AML-193 (cell line): Measurements from ENCODE around the gene IGFL1.
"Not testable (repeated sequence)": the region's sequence is repeated elsewhere in the genome, so short reads cannot be mapped to it uniquely, and the experiment has no call there.

Experiments
- DNase-seq, 2 experiments: peaks; one replicate each; lab custom pipeline; 2025; lab: John Stamatoyannopoulos, UW

The IGFL1 gene

DNA sequence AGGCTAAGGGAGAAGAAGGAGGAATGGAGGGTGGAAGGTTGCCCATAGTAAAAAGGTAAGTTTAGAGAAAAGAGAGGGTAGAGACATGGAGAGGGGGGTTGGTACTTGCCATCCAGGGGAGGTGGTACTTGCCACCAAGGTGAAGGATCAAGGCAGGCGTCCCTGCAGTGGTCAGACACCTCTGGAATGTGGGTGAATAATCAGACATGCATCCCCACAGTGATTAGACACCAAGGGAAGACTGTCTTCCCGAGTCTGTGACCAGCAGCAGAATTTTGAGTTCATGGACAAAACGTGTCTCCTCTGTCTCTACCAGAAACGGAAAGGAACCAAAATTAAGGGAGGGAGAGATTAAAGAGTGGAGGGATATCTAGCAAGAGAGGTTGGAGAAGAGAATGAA lies 27.1 kb upstream of the IGFL1 start:
- DNase-seq, result no peak

DNA sequence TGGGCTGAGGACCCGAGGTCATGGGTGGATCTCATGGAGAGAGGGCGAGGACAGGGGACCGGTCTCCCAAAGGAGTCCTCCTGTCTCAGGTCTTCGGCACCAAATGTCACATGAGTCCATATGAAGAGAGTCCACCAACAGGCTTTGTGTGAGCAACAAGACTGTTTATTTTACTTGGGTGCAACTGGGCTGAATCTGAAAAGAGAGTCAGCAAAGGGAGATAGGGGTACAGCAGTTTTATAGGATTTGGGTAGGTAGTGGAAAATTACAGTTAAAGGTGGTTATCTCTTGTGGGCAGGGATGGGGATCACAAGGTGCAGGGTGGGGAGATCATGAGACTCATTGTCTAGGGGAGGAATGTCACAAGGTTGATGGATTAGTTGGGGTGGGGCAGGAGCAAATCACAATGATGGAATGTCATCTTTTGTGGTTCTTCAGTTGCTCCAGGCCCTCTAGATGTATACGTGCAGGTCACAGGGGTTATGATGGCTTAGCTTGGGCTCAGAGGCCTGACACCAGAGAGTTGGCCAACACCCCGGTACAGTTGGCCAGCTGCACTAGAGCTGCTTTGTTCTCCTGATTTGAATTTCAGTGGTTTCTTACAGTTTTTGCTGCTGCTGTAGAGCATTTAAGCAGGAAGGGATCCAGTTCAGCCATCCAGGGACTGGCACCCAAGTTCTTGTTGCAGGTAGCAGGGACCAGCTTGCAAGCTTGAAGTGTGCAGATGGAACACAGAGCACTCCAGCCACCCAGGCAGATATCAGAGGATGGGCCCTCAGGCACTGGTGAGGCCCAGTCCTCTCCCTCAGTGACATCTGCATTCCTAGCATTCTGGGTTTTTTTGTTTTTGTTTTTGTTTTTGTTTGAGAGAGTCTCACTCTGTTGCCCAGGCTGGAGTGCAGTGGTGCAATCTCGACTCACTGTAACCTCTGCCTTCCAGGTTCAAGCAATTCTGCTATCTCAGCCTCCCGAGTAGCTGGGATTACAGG lies 26.4 kb upstream of the IGFL1 start:
- DNase-seq, result no peak

DNA sequence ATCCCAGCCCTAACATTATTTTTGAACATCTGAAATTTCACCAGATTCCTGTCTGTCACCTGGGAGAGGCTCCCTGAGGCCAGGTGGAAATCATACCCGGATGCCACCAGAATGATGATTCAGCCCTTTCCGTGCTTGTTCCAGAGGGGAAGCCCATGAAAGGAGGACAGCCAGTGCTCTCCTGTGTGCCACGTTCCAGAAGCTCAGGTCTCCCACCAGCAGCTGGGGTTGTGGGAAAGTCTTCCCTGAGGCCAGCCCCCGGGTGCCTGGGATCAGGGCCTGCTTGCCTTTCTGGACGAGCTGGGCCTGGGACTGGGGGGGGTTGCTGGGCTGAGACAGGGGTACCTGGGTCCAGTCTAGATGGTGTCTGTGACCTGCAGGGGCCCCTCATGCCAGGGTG lies 25.5 kb upstream of the IGFL1 start:
- DNase-seq, result no peak

GRCh38 chr19:46205183-46205984 lies 24.2 kb upstream of the IGFL1 start:
- no peak for DNase-seq

- DNase-seq, result no peak
Measured at GRCh38 chr19:46206176-46206575, 23.4 kb upstream of the IGFL1 start.

DNA sequence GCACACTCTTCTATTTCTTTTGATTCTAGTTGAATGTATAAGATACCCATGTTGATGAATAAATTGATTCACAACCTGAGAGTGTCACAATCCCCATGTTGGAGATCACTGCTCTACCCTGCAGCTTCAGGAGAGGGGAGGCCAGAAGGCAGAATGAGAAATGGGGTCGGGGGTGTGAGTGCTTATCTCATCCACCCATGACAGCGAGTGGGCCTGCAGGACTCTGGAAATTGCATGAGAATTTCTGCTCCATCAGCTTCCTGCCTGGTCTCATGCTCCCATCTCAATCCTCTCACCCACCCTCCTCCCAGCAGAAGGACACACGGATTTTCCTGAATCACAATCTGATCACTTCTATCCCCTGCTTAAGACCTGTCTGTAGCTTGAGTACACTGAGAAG lies 22.9 kb upstream of the IGFL1 start:
- DNase-seq, result no peak

- not testable (repeated sequence) for DNase-seq
Measured at GRCh38 chr19:46207858-46208257, 21.7 kb upstream of the IGFL1 start.

GRCh38 chr19:46209051-46209450 lies 20.5 kb upstream of the IGFL1 start:
- DNase-seq, result no peak

DNA sequence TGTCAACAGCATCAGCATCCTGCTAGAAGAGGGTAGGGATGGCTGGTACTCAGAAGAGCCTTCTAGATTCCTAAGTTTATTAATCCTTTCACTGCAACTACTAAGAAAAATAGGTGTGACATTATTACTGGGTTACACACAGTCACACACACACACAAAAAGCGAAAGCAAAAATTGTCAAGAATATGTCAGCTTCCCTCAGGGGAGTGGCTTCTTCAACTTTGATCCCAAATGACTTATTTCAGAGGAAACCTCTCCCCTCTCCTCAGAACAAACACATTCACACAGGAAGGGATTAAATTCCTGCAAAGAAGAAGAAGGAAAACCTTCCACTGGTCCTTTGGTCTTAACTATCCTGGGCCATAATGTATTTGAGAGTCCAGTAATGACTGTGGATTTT lies 20.1 kb upstream of the IGFL1 start:
- no peak for DNase-seq

DNA sequence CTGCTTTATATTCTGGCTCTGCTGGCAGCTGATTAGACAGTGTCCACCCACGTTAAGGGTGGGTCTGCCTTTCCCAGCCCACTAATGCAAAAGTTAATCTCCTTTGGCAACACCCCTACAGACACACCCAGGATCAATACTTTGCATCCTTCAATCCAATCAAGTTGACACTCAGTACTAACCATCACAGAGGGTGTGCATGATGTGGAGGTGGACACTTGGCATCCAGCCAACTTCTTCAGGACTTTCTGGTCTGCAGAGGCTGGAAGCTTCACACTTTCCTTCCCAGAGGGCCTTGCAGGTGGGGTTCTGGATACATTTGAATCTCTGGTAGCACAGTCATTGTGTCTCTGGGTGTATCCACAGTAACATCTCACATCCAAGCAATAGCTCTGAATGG lies 18.9 kb upstream of the IGFL1 start:
- DNase-seq, result no peak

DNA sequence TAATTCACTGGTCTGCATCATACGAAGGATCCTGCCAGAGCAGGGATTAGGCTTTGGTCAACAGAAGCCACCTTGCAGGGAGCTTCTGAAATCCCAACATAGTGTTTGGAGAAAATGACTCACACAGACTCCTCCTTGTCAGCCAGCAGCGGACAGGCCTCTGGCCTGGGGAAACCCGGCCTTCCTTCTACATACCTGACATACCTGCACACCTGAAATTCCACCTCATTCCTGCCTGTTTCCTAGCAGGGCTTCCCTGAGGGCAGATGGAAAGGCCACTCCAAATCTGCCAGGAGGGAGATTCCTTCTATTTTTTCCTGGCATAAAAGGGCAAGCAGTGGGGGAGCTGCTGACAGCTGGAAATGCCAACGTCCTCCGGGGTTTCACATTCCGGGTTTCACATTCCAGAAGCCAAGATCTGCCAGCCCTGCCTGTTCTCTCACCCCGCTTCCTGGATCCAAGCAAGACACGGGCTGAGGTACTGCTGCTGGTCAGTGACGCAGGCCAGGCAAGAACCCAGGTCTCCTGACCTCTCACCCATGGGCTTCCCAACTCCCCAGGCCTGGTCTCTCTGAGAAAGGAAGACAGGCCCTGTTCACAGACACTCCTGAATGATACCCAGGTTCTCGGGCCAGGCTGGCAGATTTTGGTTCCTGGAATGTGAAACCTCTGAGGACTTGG lies 18.2 kb upstream of the IGFL1 start:
- no peak for DNase-seq

DNA sequence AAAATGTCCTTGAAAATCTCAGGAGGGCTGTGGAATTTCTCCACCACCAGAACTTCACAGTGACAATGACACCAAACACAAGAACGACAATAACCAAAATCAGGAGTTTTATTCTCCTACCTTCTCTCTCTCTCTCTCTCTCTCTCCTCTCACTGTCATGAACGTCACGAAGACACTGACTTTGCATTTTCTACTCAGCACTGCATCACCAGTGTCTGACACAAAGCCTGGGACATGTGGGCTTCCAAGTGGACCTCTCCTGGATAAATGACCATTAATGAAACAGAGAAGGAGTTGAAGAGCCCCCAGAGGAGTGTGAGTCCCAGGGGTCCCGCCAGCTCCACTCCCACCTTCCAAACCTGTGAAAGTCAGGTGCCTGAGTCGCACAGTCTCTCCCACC lies 16.9 kb upstream of the IGFL1 start:
- not testable (repeated sequence) for DNase-seq

DNA sequence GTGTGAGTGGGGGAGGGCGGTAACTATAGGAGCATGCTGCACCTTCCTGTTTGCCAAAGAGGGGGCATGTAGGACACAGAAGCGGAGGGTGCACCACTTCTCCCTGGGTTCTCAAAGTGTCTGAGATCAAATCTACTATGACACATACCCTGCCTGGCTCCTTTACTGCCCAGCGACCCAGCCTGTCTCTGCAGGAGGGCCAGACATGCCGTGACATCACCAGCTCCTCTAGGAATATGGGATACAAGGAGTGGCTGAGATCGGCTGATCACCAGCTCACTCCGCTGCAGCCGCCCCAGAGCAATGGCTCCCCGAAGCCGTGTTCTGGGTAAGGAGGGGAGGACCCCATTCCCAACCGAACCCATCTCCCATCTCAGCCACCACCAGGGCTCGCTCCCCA lies 16.4 kb upstream of the IGFL1 start:
- no peak for DNase-seq

DNA sequence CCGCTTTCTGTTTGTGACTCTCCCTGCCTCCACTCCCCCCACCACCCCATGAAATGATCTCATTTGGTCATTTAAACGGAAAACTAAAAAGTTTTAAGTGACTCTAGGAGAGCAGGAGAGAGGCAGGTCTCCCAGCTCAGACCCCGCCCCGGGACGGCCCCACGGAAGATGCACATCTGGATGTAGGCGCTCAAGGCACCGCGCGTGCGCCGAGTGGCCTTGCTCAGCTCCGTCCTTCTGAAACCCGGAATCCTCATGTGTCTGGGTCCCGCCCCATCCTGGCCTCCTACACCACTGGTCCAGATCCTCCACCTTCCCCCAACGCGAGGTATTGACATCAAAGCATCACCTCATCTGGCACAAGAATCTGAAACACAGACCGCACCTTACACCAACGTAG lies 15.7 kb upstream of the IGFL1 start:
- DNase-seq, result no peak

- DNase-seq, result no peak
Measured at GRCh38 chr19:46216612-46217011, 12.9 kb upstream of the IGFL1 start.

DNA sequence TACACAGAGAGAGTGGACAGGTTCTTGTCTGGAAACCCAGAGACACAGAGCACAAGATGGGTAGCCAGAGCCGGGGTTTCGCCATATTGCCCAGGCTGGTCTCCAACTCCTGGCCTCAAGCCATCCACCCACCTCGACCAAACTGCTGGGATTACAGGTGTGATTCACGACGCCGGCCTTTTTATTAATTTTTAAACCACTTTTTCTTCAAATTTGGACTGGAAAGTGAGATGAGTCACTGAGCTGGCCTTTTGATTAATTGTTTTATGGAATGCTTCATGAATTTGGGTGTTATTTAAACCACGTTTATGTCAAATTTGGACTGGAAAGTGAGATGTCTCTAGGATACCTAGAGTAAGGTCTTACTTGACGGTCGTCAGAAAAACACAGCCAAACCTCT lies 12.1 kb upstream of the IGFL1 start:
- no peak for DNase-seq

DNA sequence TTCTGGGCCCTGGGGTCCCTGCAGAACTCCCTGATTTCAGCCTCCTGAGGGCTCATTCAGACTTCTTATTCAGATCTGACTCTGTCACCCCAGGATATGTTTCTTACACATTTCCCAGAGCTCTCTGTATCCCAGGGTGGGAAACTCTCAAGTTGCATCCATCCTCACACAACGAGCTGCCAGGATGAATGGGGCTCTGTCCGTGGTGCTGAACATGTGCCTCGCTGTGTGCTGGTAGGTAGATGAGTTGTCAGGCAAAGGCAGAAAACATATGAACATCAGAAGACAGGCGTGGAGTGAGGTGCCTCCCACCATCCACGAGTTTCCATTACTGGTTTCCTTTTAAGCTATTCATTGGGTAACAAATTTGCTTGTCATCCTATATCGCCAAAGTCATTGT lies 11.4 kb upstream of the IGFL1 start:
- DNase-seq, result peak in 1 of 2 experiments; percentile 7

DNA sequence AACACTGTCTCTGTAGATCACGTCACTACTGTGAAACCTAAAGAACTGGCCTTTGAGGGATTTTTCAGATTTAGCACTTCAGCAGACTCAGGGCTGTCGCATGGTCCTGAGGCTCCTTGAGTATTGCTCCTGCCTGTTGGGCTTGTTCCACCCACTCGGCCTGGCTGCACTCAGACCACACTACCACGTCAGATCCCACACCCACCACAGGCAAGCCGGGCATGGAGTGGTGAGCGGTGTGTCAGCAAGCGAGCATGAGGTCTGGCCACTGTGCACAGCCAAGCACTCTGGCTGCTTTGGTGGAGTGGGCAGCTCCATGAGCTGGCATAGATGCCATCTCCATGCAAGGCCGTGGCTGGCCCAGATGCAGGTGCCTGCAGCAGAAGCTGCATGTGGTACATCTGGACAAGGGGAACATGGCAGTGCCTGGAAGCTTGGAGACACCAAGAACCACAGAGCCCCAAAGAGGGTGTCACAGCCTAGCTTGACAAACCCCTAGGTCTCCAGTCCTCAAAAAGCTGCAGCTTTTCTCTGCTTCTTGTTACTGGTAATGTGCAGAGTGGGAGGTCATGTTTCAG lies 9.4 kb upstream of the IGFL1 start:
- no peak for DNase-seq

DNA sequence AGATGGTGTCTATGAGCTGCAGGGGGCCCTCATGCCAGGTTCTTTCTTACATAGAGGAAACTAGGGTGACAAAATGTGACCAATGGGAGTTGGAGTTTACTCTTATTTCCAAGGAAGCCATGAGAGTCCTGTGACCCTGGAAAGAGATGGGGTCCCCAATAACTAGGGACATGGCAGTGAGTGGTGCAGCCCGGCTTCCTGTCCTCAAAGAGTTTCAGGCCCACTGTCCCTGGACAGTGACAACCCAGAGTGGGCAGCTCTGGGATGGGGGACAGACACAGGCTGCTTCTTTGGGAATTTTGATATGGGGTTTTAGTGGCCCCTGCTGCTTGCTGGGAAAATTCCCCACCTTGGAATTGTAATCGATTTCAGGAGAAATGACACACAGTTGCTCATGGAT lies 8.4 kb upstream of the IGFL1 start:
- no peak for DNase-seq

- no peak for DNase-seq
Measured at GRCh38 chr19:46221981-46222610, 7.4 kb upstream of the IGFL1 start.

DNA sequence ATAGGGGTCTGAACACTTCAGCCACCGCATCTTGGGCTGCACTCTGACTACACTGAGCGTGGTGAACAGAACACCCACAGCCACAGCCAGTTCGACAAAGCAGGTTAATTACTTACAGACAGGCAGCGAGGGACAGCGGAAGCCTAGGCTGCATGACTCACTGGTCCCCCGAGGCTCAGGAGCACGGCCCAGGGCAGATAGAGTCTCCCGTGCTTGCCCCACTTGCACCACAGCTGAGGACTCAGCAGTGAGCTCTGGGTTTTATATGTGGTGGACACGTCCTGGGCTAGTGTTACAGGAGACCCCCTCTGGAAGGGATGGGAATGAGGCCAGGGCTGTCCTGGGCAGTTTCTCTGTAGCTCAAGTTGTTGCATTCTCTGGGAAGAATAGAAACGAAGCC lies 5.8 kb upstream of the IGFL1 start:
- not testable (repeated sequence) for DNase-seq

GRCh38 chr19:46224773-46225172 lies 4.8 kb upstream of the IGFL1 start:
- DNase-seq, result no peak
